ENCODE data around the gene CDK16.

- TF ChIP-seq CTCF (IDR thresholded peaks at IDR 0.05; ENCODE audit: insufficient read depth, low read length), result no peak
- TF ChIP-seq POLR2AphosphoS5 (IDR thresholded peaks at IDR 0.05; ENCODE audit: low read depth), result no peak
Observed at GRCh38 chrX:47170861-47171692, 47.4 kb upstream of the CDK16 start.
